Measurements from ENCODE around the gene TBC1D22A.

TBC1D22A gene

GRCh38 chr22:46907241-46908215, 145.1 kb downstream of the TBC1D22A start:
- no peak overlapping the region for H3K4me3 ChIP-seq (ENCODE audit: low read depth, low read length)
- no peak for TF ChIP-seq CTCF (IDR thresholded peaks at IDR 0.05; ENCODE audit: low read depth, low read length)

GRCh38 chr22:46908641-46909107, 146.2 kb downstream of the TBC1D22A start:
- no peak for TF ChIP-seq CTCF (IDR thresholded peaks at IDR 0.05; ENCODE audit: low read depth, low read length)
- H3K4me3 ChIP-seq (ENCODE audit: low read depth, low read length): no peak overlapping the region

- TF ChIP-seq CTCF (IDR thresholded peaks at IDR 0.05; ENCODE audit: low read depth, low read length): no peak
- no peak overlapping the region for H3K4me3 ChIP-seq (ENCODE audit: low read depth, low read length)
Observed at GRCh38 chr22:46909237-46910030, 147.0 kb downstream of the TBC1D22A start.

GRCh38 chr22:46910624-46911023, 148.2 kb downstream of the TBC1D22A start:
- H3K4me3 ChIP-seq (ENCODE audit: low read depth, low read length): no peak overlapping the region
- no peak for TF ChIP-seq CTCF (IDR thresholded peaks at IDR 0.05; ENCODE audit: low read depth, low read length)

GRCh38 chr22:46911346-46911745, 148.9 kb downstream of the TBC1D22A start:
- no peak overlapping the region for H3K4me3 ChIP-seq (ENCODE audit: low read depth, low read length)
- no peak for TF ChIP-seq CTCF (IDR thresholded peaks at IDR 0.05; ENCODE audit: low read depth, low read length)

- no peak overlapping the region for H3K4me3 ChIP-seq (ENCODE audit: low read depth, low read length)
Observed at GRCh38 chr22:46913351-46913750, 150.9 kb downstream of the TBC1D22A start.

More at GRCh38 chr22:46913351-46913750, 150.9 kb downstream of the TBC1D22A start:
- no peak for TF ChIP-seq CTCF (IDR thresholded peaks at IDR 0.05; ENCODE audit: low read depth, low read length)

All from WI38 (cell line).